Caco-2 (cell line): Measurements from ENCODE around the gene PRKAA1. TPM values are rescaled to one million over a fixed set of nuclear protein-coding genes. Genes with fewer than 3 reads are reported as not detected.

Experiments used
- BruUV-seq: library from RNA; stranded (reverse); fragments of 400-500 nt; replicated peaks from 2 replicates; lab custom pipeline; 2021; lab: Mats Ljungman, UMichigan
- CTCF ChIA-PET: fragments of 300-600 bp; sonication (Branson Sonifier 250); formaldehyde crosslinking; loops from one replicate; lab custom pipeline; 2022; ENCODE audit warnings: antibody characterized with exemption; lab: Charles Lee
- POLR2A ChIA-PET: fragments of 300-600 bp; sonication (Branson Sonifier 250); formaldehyde crosslinking; loops from one replicate; lab custom pipeline; 2022; ENCODE audit warnings: antibody characterized with exemption; lab: Charles Lee
- DNase-seq, 2 experiments: peaks; one replicate each; pipeline versions ENCODE4 v3.0.0 to v3.0.0-alpha.2; 2020 to 2022
- H3K27me3 ChIP-seq: replicated peaks from 2 replicates; pipeline ENCODE4 v1.6.0; 2011; ENCODE audit warnings: low read length; ENCODE audit not compliant: control insufficient read depth, insufficient read depth
- H3K36me3 ChIP-seq: 2 replicates; pipeline ENCODE4 v1.5.1; 2011; ENCODE audit warnings: low read length; ENCODE audit not compliant: control insufficient read depth, insufficient read depth
- H3K4me1 ChIP-seq: fragments of 250-450 bp; sonication (Bioruptor Pico); 2 replicates; pipeline ENCODE4 v1.5.1; 2020; ENCODE audit warnings: mild to moderate bottlenecking
- H3K4me3 ChIP-seq: 2 replicates; pipeline ENCODE4 v1.5.1; 2011; ENCODE audit warnings: low read depth, mild to moderate bottlenecking, control low read depth, low read length
- H3K9me3 ChIP-seq: fragments of 250-450 bp; sonication (Bioruptor Pico); 2 replicates; pipeline ENCODE4 v1.5.1; 2020; ENCODE audit warnings: mild to moderate bottlenecking, moderate library complexity
- H3K27ac Mint-ChIP-seq: one replicate; pipeline ENCODE4 v1.8.0; 2022; ENCODE audit warnings: mixed read lengths; ENCODE audit not compliant: unreplicated experiment
- H3K27me3 Mint-ChIP-seq: one replicate; pipeline ENCODE4 v1.8.0; 2022; ENCODE audit warnings: mixed read lengths; ENCODE audit not compliant: insufficient read depth, unreplicated experiment
- H3K36me3 Mint-ChIP-seq: one replicate; pipeline ENCODE4 v1.8.0; 2022; ENCODE audit warnings: mild to moderate bottlenecking, mixed read lengths; ENCODE audit not compliant: insufficient read depth, unreplicated experiment
- H3K4me1 Mint-ChIP-seq: one replicate; pipeline ENCODE4 v1.8.0; 2022; ENCODE audit warnings: low read depth, mixed read lengths; ENCODE audit not compliant: unreplicated experiment
- H3K4me3 Mint-ChIP-seq: one replicate; pipeline ENCODE4 v1.8.0; 2022; ENCODE audit warnings: mild to moderate bottlenecking, moderate library complexity, mixed read lengths; ENCODE audit not compliant: unreplicated experiment
- H3K9me3 Mint-ChIP-seq: one replicate; pipeline ENCODE4 v1.8.0; 2022; ENCODE audit warnings: mixed read lengths; ENCODE audit not compliant: unreplicated experiment
- CTCF ChIP-seq, 2 experiments: fragments of 200-600 bp in 1 of 2; IDR thresholded peaks; 1 replicate in 1 of 2; 2 replicates in 1 of 2; pipeline versions ENCODE4 v1.5.1 to v1.8.0; 2011 to 2022; ENCODE audit warnings: antibody characterized with exemption in 1 of 2, control low read depth in 1 of 2, inconsistent platforms in 1 of 2, low read depth in 1 of 2, low read length in 1 of 2, mild to moderate bottlenecking in 1 of 2, moderate library complexity in 1 of 2; ENCODE audit not compliant: insufficient read depth in 1 of 2, severe bottlenecking in 1 of 2, unreplicated experiment in 1 of 2
- intact Hi-C: fragments of 100-400 bp; cut with micrococcal nuclease; formaldehyde crosslinking; loops from one replicate; pipeline ENCODE4 v1.10.0; 2022; ENCODE audit not compliant: unreplicated experiment
- total RNA-seq: library from RNA; stranded (reverse); gene quantifications from 2 replicates; pipeline ENCODE4 v1.2.3, GENCODE V29; 2022

PRKAA1 gene
- total RNA-seq, 1 experiment from 2014 or later = 64.6 TPM

GRCh38 chr5:40720069-40720468 is 78.1 kb downstream of the PRKAA1 start:
- ChIA-PET POLR2A (no interaction called here), CTCF (no interaction called here)
- peaks cover 5% of the 10 kb centered on the region; the same call in 1 of the 2 replicates for H3K9me3 ChIP-seq
- no peak overlapping the region for H3K4me3 Mint-ChIP-seq
- DNase-seq = no peak
- peaks cover 7% of the 10 kb centered on the region for H3K9me3 Mint-ChIP-seq
- H3K36me3 Mint-ChIP-seq = peaks cover 13% of the 10 kb centered on the region
- H3K4me1 ChIP-seq = peaks cover 6% of the 10 kb centered on the region; the same call in 1 of the 2 replicates
- no peak overlapping the region for H3K4me3 ChIP-seq
- intact Hi-C loops = no loop called here
- H3K4me1 Mint-ChIP-seq = no peaks in the 10 kb centered on the region
- BruUV-seq = no TSS peak
- H3K27me3 ChIP-seq = no peaks in the 10 kb centered on the region
- no peaks in the 10 kb centered on the region for H3K27me3 Mint-ChIP-seq
- no peak overlapping the region for H3K27ac Mint-ChIP-seq
- TF ChIP-seq CTCF (IDR thresholded peaks at IDR 0.05; ENCODE audit: insufficient read depth in 1 of 2, low read depth in 1 of 2, low read length in 1 of 2, severe bottlenecking in 1 of 2, unreplicated experiment in 1 of 2) = no peak
- H3K36me3 ChIP-seq = no peaks in the 10 kb centered on the region

DNA sequence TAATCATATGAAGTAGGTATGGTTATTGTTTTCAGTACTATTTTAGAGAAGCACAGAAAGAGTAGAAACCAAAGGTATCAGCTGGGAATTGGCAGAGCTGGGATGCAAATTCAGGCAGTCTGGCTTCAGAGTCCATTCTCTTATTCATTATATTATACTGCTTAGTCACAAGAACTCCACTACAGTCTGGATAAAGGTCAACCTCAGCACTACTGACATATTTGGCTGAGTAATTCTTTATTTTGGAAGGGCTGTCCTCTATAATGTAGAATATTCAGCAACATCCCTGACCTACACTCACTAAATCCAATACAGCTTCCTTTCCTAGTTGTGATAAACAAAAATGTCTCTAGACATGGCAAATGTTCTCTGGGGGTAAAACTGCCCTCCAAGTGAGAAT is 80.9 kb downstream of the PRKAA1 start:
- intact Hi-C loops = no loop called here
- CTCF ChIA-PET = no interaction called here
- peaks cover 6% of the 10 kb centered on the region; the same call in 1 of the 2 replicates for H3K4me1 ChIP-seq
- H3K27me3 ChIP-seq = no peaks in the 10 kb centered on the region
- POLR2A ChIA-PET = no interaction called here
- Mint-ChIP-seq H3K36me3 (peaks cover 13% of the 10 kb centered on the region), H3K9me3 (peaks cover 7% of the 10 kb centered on the region), H3K4me1 (no peaks in the 10 kb centered on the region), H3K27ac (no peak overlapping the region), H3K4me3 (no peak overlapping the region), H3K27me3 (no peaks in the 10 kb centered on the region)
- H3K36me3 ChIP-seq = no peaks in the 10 kb centered on the region
- peaks cover 5% of the 10 kb centered on the region; the same call in 1 of the 2 replicates for H3K9me3 ChIP-seq
- no peak overlapping the region for H3K4me3 ChIP-seq
- no TSS peak for BruUV-seq
- DNase-seq = no peak
- no peak for TF ChIP-seq CTCF (IDR thresholded peaks at IDR 0.05; ENCODE audit: insufficient read depth in 1 of 2, low read depth in 1 of 2, low read length in 1 of 2, severe bottlenecking in 1 of 2, unreplicated experiment in 1 of 2)

GRCh38 chr5:40716590-40716989 is 81.6 kb downstream of the PRKAA1 start:
- BruUV-seq = no TSS peak
- Mint-ChIP-seq H3K9me3 (peaks cover 7% of the 10 kb centered on the region), H3K36me3 (peaks cover 10% of the 10 kb centered on the region), H3K27me3 (no peaks in the 10 kb centered on the region), H3K27ac (no peak overlapping the region), H3K4me3 (no peak overlapping the region), H3K4me1 (no peaks in the 10 kb centered on the region)
- TF ChIP-seq CTCF (IDR thresholded peaks at IDR 0.05; ENCODE audit: insufficient read depth in 1 of 2, low read depth in 1 of 2, low read length in 1 of 2, severe bottlenecking in 1 of 2, unreplicated experiment in 1 of 2) = no peak
- DNase-seq = no peak
- Histone ChIP-seq H3K4me1 (peaks cover 6% of the 10 kb centered on the region; the same call in 1 of the 2 replicates), H3K4me3 (no peak overlapping the region), H3K9me3 (peaks cover 2% of the 10 kb centered on the region; the same call in 1 of the 2 replicates), H3K27me3 (no peaks in the 10 kb centered on the region), H3K36me3 (no peaks in the 10 kb centered on the region)
- intact Hi-C loops = no loop called here
- POLR2A ChIA-PET = no interaction called here
- CTCF ChIA-PET = no interaction called here
